PC-3 (cell line): ENCODE results near the gene TUBB6. TPM values are rescaled to one million over a fixed set of nuclear protein-coding genes. Genes with fewer than 3 reads are reported as not detected.

Source experiments
- ATAC-seq: fragments of 200-7000 bp; cut with Tn5 transposase; 2 replicates; pipeline ENCODE4 v1.9.1; 2020; ENCODE audit warnings: mild to moderate bottlenecking, moderate library complexity
- BruUV-seq: library from RNA; stranded (reverse); fragments of 400-500 nt; replicated peaks from 2 replicates; lab custom pipeline; 2021; lab: Mats Ljungman, UMichigan
- CTCF ChIA-PET: fragments of 300-600 bp; sonication (Branson Sonifier 250); formaldehyde crosslinking; loops from one replicate; lab custom pipeline; 2022; ENCODE audit warnings: antibody characterized with exemption; lab: Charles Lee
- POLR2A ChIA-PET: fragments of 300-600 bp; sonication (Branson Sonifier 250); formaldehyde crosslinking; loops from one replicate; lab custom pipeline; 2022; ENCODE audit warnings: antibody characterized with exemption; ENCODE audit not compliant: unreplicated experiment; lab: Charles Lee
- DNase-seq: peaks from one replicate; pipeline ENCODE4 v3.0.0-alpha.2; 2015
- H2AFZ ChIP-seq: fragments of 300-600 bp; sonication (generic); 2 replicates; pipeline ENCODE4 v1.6.0; 2016; ENCODE audit warnings: antibody characterized with exemption, low read length
- H3F3A ChIP-seq: fragments of 300-600 bp; sonication (generic); one replicate; pipeline ENCODE4 v1.6.0; 2017; ENCODE audit warnings: antibody characterized with exemption, low read length, control low read depth, mild to moderate bottlenecking; ENCODE audit not compliant: unreplicated experiment
- H3K27ac ChIP-seq: fragments of 300-600 bp; sonication (generic); 2 replicates; pipeline ENCODE4 v1.5.1; 2016; ENCODE audit warnings: mild to moderate bottlenecking, low read length
- H3K27me3 ChIP-seq: fragments of 300-600 bp; sonication (generic); 2 replicates; pipeline ENCODE4 v1.6.1; 2016; ENCODE audit warnings: low read length, mixed read lengths
- H3K36me3 ChIP-seq: fragments of 300-600 bp; sonication (generic); 2 replicates; pipeline ENCODE4 v1.6.1; 2016; ENCODE audit warnings: low read depth, mixed run types, low read length, mixed read lengths
- H3K4me1 ChIP-seq: fragments of 300-600 bp; sonication (generic); 2 replicates; pipeline ENCODE4 v1.5.1; 2016; ENCODE audit warnings: low read length; ENCODE audit not compliant: insufficient read depth
- H3K4me2 ChIP-seq: fragments of 300-600 bp; sonication (generic); 2 replicates; pipeline ENCODE4 v1.6.0; 2016; ENCODE audit warnings: low read length
- H3K4me3 ChIP-seq: fragments of 300-600 bp; sonication (generic); 2 replicates; pipeline ENCODE4 v1.5.1; 2016; ENCODE audit warnings: mild to moderate bottlenecking, low read length, mixed read lengths
- H3K79me2 ChIP-seq: fragments of 300-600 bp; sonication (generic); 2 replicates; pipeline ENCODE4 v1.6.1; 2017; ENCODE audit warnings: low read length, mixed read lengths
- H3K9ac ChIP-seq: fragments of 300-600 bp; sonication (generic); 2 replicates; pipeline ENCODE4 v1.6.0; 2016; ENCODE audit warnings: mild to moderate bottlenecking, low read length
- H3K9me2 ChIP-seq: fragments of 300-600 bp; sonication (generic); replicated peaks from 2 replicates; pipeline ENCODE4 v1.6.1; 2016; ENCODE audit warnings: mixed run types, low read length, mixed read lengths
- H3K9me3 ChIP-seq: fragments of 300-600 bp; sonication (generic); 2 replicates; pipeline ENCODE4 v1.6.1; 2016; ENCODE audit warnings: low read length, mixed read lengths
- H4K20me1 ChIP-seq: fragments of 300-600 bp; sonication (generic); 2 replicates; pipeline ENCODE4 v1.6.1; 2016; ENCODE audit warnings: low read length, mixed read lengths
- EZH2 ChIP-seq: fragments of 300-600 bp; sonication (generic); IDR thresholded peaks from one replicate; pipeline ENCODE4 v1.6.1; 2017; ENCODE audit warnings: antibody characterized with exemption, mild to moderate bottlenecking, low read length; ENCODE audit not compliant: unreplicated experiment
- EZH2phosphoT487 ChIP-seq: fragments of 300-600 bp; sonication (generic); IDR thresholded peaks from 2 replicates; pipeline ENCODE4 v1.6.1; 2018; ENCODE audit warnings: mild to moderate bottlenecking, antibody characterized with exemption, low read length, borderline replicate concordance
- intact Hi-C: fragments of 100-400 bp; cut with micrococcal nuclease; formaldehyde crosslinking; loops from 2 replicates; pipeline ENCODE4 v1.9.0; 2023
- total RNA-seq: library from RNA; depleted of rRNA; stranded (reverse); fragments of >200 nt; gene quantifications from 2 replicates; pipeline ENCODE4 v1.2.3, GENCODE V29; 2014
- TF ChIP-seq, protein P1 (sequence below): fragments of 300-600 bp; sonication (generic); conservative IDR thresholded peaks from 2 replicates; pipeline ENCODE4 v1.5.1; 2017; ENCODE audit warnings: antibody characterized with exemption, low read depth, mild to moderate bottlenecking, low read length

Gene TUBB6
- total RNA-seq, 1 experiment from 2014 or later: 191 TPM

DNA sequence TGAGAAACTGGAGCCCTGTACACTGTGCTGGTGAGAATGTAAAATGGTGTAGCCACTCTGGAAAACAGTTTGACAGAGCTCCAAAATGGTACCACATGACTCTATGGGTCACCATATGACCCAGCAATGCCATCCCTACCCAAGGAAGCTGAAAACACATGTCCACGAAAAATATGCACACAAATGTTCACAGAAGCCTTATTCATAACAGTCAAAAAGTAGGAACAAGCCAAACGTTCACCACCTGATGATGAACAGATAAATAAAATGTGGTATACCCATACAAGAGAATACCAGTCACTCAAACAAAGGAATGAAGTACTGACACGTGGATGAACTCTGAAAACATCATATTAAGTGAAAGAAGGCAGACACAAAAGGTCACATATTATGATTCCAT, 64.4 kb downstream of the TUBB6 start:
- ATAC-seq (no peak), DNase-seq (no peak)
- ChIA-PET POLR2A (no interaction called here), CTCF (interaction anchor here (0.6 kb wide), 1 partner anchor 26 kb away, joined by 3 read pairs; no protein-coding TSS in a partner anchor)
- Histone ChIP-seq H3K4me2 (no peak overlapping the region), H3K9me3 (no peaks in the 10 kb centered on the region), H3K4me1 (peaks cover 24% of the 10 kb centered on the region), H3K27ac (no peak overlapping the region), H3K9ac (no peak overlapping the region), H2AFZ (no peak overlapping the region), H3K9me2 (no peaks in the 10 kb centered on the region), H3K79me2 (peaks cover 80% of the 10 kb centered on the region), H3F3A (no peaks in the 10 kb centered on the region), H4K20me1 (peaks cover 41% of the 10 kb centered on the region), H3K4me3 (no peak overlapping the region), H3K36me3 (peaks cover 21% of the 10 kb centered on the region; the same call in 1 of the 2 replicates), H3K27me3 (no peaks in the 10 kb centered on the region)
- no TSS peak for BruUV-seq
- intact Hi-C loops: loop anchor here (10.0 kb wide), 1 partner anchor 388 kb away; the partner anchor contains the start of gene IMPA2
- TF ChIP-seq EZH2 (no peak), EZH2phosphoT487 (no peak)
- TF ChIP-seq, protein P1, sequence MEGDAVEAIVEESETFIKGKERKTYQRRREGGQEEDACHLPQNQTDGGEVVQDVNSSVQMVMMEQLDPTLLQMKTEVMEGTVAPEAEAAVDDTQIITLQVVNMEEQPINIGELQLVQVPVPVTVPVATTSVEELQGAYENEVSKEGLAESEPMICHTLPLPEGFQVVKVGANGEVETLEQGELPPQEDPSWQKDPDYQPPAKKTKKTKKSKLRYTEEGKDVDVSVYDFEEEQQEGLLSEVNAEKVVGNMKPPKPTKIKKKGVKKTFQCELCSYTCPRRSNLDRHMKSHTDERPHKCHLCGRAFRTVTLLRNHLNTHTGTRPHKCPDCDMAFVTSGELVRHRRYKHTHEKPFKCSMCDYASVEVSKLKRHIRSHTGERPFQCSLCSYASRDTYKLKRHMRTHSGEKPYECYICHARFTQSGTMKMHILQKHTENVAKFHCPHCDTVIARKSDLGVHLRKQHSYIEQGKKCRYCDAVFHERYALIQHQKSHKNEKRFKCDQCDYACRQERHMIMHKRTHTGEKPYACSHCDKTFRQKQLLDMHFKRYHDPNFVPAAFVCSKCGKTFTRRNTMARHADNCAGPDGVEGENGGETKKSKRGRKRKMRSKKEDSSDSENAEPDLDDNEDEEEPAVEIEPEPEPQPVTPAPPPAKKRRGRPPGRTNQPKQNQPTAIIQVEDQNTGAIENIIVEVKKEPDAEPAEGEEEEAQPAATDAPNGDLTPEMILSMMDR: no peak

DNA sequence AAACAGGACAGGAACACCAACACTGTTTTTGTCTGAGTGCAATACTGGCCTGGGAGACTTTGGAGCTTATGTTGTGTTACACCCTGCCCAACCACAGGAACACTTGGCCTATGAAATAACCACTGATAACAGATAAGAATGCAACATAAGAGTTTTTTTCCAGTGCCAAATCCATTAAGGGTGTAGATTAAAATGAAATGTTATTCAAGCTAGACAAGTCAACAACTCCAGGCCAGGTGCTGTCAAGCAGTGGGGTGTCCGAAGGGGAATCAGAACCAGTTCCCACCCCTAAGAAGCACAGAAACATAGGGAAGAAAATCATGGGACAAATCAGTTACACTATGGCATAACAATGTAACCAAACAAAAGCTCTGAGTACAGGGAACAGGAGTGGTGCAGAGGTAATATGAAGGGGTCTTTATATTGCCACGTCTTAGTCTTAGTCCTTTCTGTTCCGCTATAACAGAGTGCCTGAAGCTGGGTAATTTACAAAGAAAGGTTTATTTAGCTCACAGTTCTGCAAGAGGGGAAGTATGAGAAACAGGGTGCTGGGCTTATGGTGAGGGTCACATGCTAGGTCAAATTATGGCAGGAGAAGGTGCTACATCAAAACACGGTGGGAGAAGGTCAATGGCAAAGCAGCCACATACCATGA, 65.2 kb downstream of the TUBB6 start:
- DNase-seq (no peak), ATAC-seq (no peak)
- Histone ChIP-seq H4K20me1 (peaks cover 41% of the 10 kb centered on the region), H3K36me3 (peaks cover 19% of the 10 kb centered on the region; the same call in 1 of the 2 replicates), H3K9ac (no peak overlapping the region), H3K4me3 (no peak overlapping the region), H2AFZ (no peak overlapping the region), H3F3A (no peaks in the 10 kb centered on the region), H3K79me2 (peaks cover 80% of the 10 kb centered on the region), H3K9me3 (no peaks in the 10 kb centered on the region), H3K27ac (no peak overlapping the region), H3K9me2 (no peaks in the 10 kb centered on the region), H3K27me3 (no peaks in the 10 kb centered on the region), H3K4me1 (peaks cover 29% of the 10 kb centered on the region), H3K4me2 (peak overlapping the region; percentile 91; the same call in 1 of the 2 replicates)
- ChIA-PET CTCF (interaction anchor here (0.6 kb wide), 1 partner anchor 25 kb away, joined by 3 read pairs; no protein-coding TSS in a partner anchor), POLR2A (no interaction called here)
- no peak for TF ChIP-seq EZH2phosphoT487
- TF ChIP-seq, protein P1: no peak
- no peak for TF ChIP-seq EZH2
- BruUV-seq: no TSS peak
- intact Hi-C loops: loop anchor here (10.0 kb wide), 1 partner anchor 388 kb away; the partner anchor contains the start of gene IMPA2

DNA sequence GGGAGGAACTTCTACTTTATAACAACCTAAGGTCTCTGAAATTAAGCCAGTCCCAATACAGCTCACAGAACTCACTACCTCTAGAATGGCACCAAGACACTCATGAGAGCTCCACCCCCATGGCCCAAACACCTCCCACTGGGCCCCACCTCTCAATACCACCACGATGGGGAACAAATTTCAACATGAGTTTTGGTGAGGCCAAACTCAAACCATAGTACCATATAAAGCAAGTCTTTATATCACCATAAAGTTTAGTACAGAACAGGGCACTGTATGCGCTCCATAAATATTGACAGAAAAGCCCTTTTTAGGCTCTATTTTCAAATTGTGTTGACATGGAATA, 65.7 kb downstream of the TUBB6 start:
- H2AFZ ChIP-seq: no peak overlapping the region
- ChIA-PET CTCF (no interaction called here), POLR2A (no interaction called here)
- H3F3A ChIP-seq: no peaks in the 10 kb centered on the region
- intact Hi-C loops: loop anchor here (10.0 kb wide), 1 partner anchor 389 kb away; the partner anchor contains the start of gene IMPA2
- H3K36me3 ChIP-seq: peaks cover 17% of the 10 kb centered on the region; the same call in 1 of the 2 replicates
- TF ChIP-seq, protein P1: no peak
- TF ChIP-seq EZH2 (no peak), EZH2phosphoT487 (no peak)
- no peaks in the 10 kb centered on the region for H3K9me3 ChIP-seq
- no peaks in the 10 kb centered on the region for H3K9me2 ChIP-seq
- no peak for ATAC-seq
- H4K20me1 ChIP-seq: peaks cover 41% of the 10 kb centered on the region
- H3K4me2 ChIP-seq: peak overlapping the region; percentile 91
- H3K4me3 ChIP-seq: no peak overlapping the region
- no TSS peak for BruUV-seq
- H3K27me3 ChIP-seq: no peaks in the 10 kb centered on the region
- no peak for DNase-seq
- peaks cover 79% of the 10 kb centered on the region for H3K79me2 ChIP-seq
- no peak overlapping the region for H3K9ac ChIP-seq
- no peak overlapping the region for H3K27ac ChIP-seq
- H3K4me1 ChIP-seq: peaks cover 29% of the 10 kb centered on the region
